Neural cell (in vitro differentiated cells): ENCODE results near the gene HOATZ. TPM values are rescaled to one million over a fixed set of nuclear protein-coding genes. Genes with fewer than 3 reads are reported as not detected.

Experiments
- H2AFZ ChIP-seq: fragments of 200-600, 300-800 bp; sonication (generic), shearing (Covaris generic); 2 replicates; pipeline ENCODE4 v1.6.0; 2014; ENCODE audit warnings: low read depth, mild to moderate bottlenecking, antibody characterized with exemption, low read length, moderate library complexity
- H3F3A ChIP-seq: fragments of 200-600 bp; shearing (Covaris generic); 2 replicates; pipeline ENCODE4 v1.6.1; 2016; ENCODE audit warnings: mild to moderate bottlenecking, moderate library complexity, mixed read lengths, antibody characterized with exemption, low read length; ENCODE audit not compliant: insufficient read depth, poor library complexity, severe bottlenecking
- H3K27ac ChIP-seq: fragments of 200-600, 300-800 bp; sonication (generic), shearing (Covaris generic); 2 replicates; pipeline ENCODE4 v1.5.1; 2014; ENCODE audit warnings: mild to moderate bottlenecking, low read length, moderate library complexity
- H3K27me3 ChIP-seq: fragments of 300-800, 200-600 bp; sonication (generic), shearing (Covaris generic); 2 replicates; pipeline ENCODE4 v1.6.0; 2014; ENCODE audit warnings: mild to moderate bottlenecking, low read depth, low read length, moderate library complexity; ENCODE audit not compliant: insufficient read depth
- H3K36me3 ChIP-seq: fragments of 300-800, 200-600 bp; sonication (generic), shearing (Covaris generic); 2 replicates; pipeline ENCODE4 v1.5.1; 2014; ENCODE audit warnings: mild to moderate bottlenecking, antibody characterized with exemption, low read length, moderate library complexity; ENCODE audit not compliant: insufficient read depth
- H3K4me2 ChIP-seq: fragments of 300-800, 200-600 bp; sonication (generic), shearing (Covaris generic); 2 replicates; pipeline ENCODE4 v1.6.0; 2014; ENCODE audit warnings: mild to moderate bottlenecking, low read length
- H3K4me3 ChIP-seq: fragments of 300-800, 200-600 bp; sonication (generic), shearing (Covaris generic); 2 replicates; pipeline ENCODE4 v1.5.1; 2014; ENCODE audit warnings: mild to moderate bottlenecking, low read length, moderate library complexity
- H3K79me2 ChIP-seq: fragments of 200-600 bp; shearing (Covaris generic); replicated peaks from 2 replicates; pipeline ENCODE4 v1.6.0; 2014; ENCODE audit warnings: mild to moderate bottlenecking, low read length, moderate library complexity; ENCODE audit not compliant: insufficient read depth
- H3K9ac ChIP-seq: fragments of 300-800, 200-600 bp; sonication (generic), shearing (Covaris generic); 2 replicates; pipeline ENCODE4 v1.6.1; 2016; ENCODE audit warnings: mild to moderate bottlenecking, low read length, mixed read lengths
- H3K9me2 ChIP-seq: fragments of 200-600 bp; shearing (Covaris generic); 2 replicates; pipeline ENCODE4 v1.6.1; 2016; ENCODE audit warnings: mild to moderate bottlenecking, low read length, mixed read lengths; ENCODE audit not compliant: insufficient read depth
- H3K9me3 ChIP-seq: fragments of 200-600, 300-800 bp; sonication (generic), shearing (Covaris generic); 2 replicates; pipeline ENCODE4 v1.6.1; 2016; ENCODE audit warnings: mild to moderate bottlenecking, mixed run types, low read length, moderate library complexity, mixed read lengths
- H4K20me1 ChIP-seq: fragments of 200-600 bp; shearing (Covaris generic); 2 replicates; pipeline ENCODE4 v1.6.1; 2016; ENCODE audit warnings: mild to moderate bottlenecking, mixed run types; ENCODE audit not compliant: insufficient read depth
- EP300 ChIP-seq: fragments of 450-650 bp; conservative IDR thresholded peaks from 2 replicates; pipeline ENCODE4 v1.6.1; 2014; ENCODE audit warnings: antibody characterized with exemption, mild to moderate bottlenecking, moderate library complexity; ENCODE audit not compliant: poor library complexity, severe bottlenecking
- EZH2 ChIP-seq: fragments of 200-600, 300-800 bp; shearing (Covaris generic), sonication (generic); IDR thresholded peaks from 2 replicates; pipeline ENCODE4 v1.6.1; 2014; ENCODE audit warnings: antibody characterized with exemption, low read length, borderline replicate concordance, mild to moderate bottlenecking; ENCODE audit not compliant: insufficient read depth, poor library complexity, severe bottlenecking
- MXI1 ChIP-seq: fragments of 450-650 bp; conservative IDR thresholded peaks from 2 replicates; pipeline ENCODE4 v1.6.1; 2014; ENCODE audit warnings: antibody characterized with exemption, mild to moderate bottlenecking; ENCODE audit not compliant: poor library complexity, severe bottlenecking
- POLR2AphosphoS5 ChIP-seq: IDR thresholded peaks from 2 replicates; pipeline ENCODE4 v1.6.1; 2012
- RAD21 ChIP-seq: fragments of 450-650 bp; conservative IDR thresholded peaks from 2 replicates; pipeline ENCODE4 v1.6.1; 2014; ENCODE audit warnings: antibody characterized with exemption, mild to moderate bottlenecking, moderate library complexity
- SMC3 ChIP-seq: fragments of 450-650 bp; conservative IDR thresholded peaks from 2 replicates; pipeline ENCODE4 v1.6.1; 2014; ENCODE audit warnings: antibody characterized with exemption, mild to moderate bottlenecking, moderate library complexity; ENCODE audit not compliant: poor library complexity
- TAF1 ChIP-seq: IDR thresholded peaks from 2 replicates; pipeline ENCODE4 v1.6.1; 2012; ENCODE audit warnings: low read depth
- polyA plus RNA-seq: library from polyadenylated mRNA; depleted of rRNA; stranded (reverse); fragments of >200 nt; gene quantifications from 2 replicates; pipeline ENCODE4 v1.2.3, GENCODE V29; 2014
- TF ChIP-seq, protein P1 (sequence below): IDR thresholded peaks from 2 replicates; pipeline ENCODE4 v1.6.1; 2012; ENCODE audit warnings: borderline replicate concordance
- TF ChIP-seq, protein P2 (sequence below): fragments of 450-650 bp; IDR thresholded peaks from 2 replicates; pipeline ENCODE4 v1.5.1; 2014; ENCODE audit warnings: antibody characterized with exemption, mild to moderate bottlenecking, moderate library complexity; ENCODE audit not compliant: poor library complexity, severe bottlenecking

Gene HOATZ
- polyA plus RNA-seq, 1 donor from 2014 or later, result not detected

DNA sequence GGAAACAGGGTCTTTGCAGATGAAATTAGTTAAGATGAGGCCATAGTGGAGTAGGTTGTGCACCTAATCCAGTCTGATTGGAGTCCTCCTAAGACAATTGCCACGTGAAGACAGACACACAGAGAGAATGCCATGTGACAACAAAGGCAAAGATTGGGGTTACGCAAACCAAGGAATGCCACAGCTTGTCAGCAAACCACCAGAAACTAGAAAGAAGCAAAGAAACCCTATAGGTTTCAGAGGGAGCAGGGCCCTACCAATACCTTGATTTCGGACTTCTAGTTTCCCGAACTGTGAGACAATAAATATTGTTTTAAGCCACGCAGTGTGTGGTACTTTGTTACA is 17.8 kb downstream of the HOATZ start:
- no peak overlapping the region for H3K4me2 ChIP-seq
- H3K9ac ChIP-seq, result no peak overlapping the region
- H3K9me3 ChIP-seq, result no peaks in the 10 kb centered on the region
- H2AFZ ChIP-seq, result no peak overlapping the region
- H3K27me3 ChIP-seq, result no peaks in the 10 kb centered on the region
- H3K36me3 ChIP-seq, result no peaks in the 10 kb centered on the region
- H3K9me2 ChIP-seq, result no peaks in the 10 kb centered on the region
- H3F3A ChIP-seq, result no peaks in the 10 kb centered on the region
- H3K79me2 ChIP-seq, result no peaks in the 10 kb centered on the region
- TF ChIP-seq EZH2 (no peak), SMC3 (no peak), RAD21 (no peak), EP300 (no peak), POLR2AphosphoS5 (no peak), MXI1 (no peak), TAF1 (no peak)
- TF ChIP-seq, protein P1, sequence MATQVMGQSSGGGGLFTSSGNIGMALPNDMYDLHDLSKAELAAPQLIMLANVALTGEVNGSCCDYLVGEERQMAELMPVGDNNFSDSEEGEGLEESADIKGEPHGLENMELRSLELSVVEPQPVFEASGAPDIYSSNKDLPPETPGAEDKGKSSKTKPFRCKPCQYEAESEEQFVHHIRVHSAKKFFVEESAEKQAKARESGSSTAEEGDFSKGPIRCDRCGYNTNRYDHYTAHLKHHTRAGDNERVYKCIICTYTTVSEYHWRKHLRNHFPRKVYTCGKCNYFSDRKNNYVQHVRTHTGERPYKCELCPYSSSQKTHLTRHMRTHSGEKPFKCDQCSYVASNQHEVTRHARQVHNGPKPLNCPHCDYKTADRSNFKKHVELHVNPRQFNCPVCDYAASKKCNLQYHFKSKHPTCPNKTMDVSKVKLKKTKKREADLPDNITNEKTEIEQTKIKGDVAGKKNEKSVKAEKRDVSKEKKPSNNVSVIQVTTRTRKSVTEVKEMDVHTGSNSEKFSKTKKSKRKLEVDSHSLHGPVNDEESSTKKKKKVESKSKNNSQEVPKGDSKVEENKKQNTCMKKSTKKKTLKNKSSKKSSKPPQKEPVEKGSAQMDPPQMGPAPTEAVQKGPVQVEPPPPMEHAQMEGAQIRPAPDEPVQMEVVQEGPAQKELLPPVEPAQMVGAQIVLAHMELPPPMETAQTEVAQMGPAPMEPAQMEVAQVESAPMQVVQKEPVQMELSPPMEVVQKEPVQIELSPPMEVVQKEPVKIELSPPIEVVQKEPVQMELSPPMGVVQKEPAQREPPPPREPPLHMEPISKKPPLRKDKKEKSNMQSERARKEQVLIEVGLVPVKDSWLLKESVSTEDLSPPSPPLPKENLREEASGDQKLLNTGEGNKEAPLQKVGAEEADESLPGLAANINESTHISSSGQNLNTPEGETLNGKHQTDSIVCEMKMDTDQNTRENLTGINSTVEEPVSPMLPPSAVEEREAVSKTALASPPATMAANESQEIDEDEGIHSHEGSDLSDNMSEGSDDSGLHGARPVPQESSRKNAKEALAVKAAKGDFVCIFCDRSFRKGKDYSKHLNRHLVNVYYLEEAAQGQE, result no peak
- TF ChIP-seq, protein P2, sequence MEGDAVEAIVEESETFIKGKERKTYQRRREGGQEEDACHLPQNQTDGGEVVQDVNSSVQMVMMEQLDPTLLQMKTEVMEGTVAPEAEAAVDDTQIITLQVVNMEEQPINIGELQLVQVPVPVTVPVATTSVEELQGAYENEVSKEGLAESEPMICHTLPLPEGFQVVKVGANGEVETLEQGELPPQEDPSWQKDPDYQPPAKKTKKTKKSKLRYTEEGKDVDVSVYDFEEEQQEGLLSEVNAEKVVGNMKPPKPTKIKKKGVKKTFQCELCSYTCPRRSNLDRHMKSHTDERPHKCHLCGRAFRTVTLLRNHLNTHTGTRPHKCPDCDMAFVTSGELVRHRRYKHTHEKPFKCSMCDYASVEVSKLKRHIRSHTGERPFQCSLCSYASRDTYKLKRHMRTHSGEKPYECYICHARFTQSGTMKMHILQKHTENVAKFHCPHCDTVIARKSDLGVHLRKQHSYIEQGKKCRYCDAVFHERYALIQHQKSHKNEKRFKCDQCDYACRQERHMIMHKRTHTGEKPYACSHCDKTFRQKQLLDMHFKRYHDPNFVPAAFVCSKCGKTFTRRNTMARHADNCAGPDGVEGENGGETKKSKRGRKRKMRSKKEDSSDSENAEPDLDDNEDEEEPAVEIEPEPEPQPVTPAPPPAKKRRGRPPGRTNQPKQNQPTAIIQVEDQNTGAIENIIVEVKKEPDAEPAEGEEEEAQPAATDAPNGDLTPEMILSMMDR, result no peak
- H3K4me3 ChIP-seq, result no peak overlapping the region
- H4K20me1 ChIP-seq, result no peaks in the 10 kb centered on the region
- no peak overlapping the region for H3K27ac ChIP-seq

DNA sequence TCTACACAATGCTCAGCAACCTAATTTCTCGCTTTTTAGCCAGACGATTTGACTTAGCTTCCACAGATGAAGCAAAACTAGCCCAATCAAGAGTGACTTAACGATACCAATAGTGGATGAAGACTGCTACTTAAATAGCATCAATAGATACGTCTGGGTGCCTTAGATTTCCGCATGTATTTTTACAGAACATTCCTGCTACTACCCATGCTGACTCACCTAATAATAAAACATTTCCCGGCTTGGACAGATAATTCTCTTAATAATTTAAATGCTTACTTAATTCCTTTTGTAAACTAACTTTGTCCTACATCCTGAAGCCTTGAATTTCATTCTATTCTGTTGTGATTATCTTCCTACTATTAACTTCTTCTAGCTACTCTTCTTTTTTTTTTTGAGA is 20.7 kb downstream of the HOATZ start:
- Histone ChIP-seq H3K4me2 (no peak overlapping the region), H3K9me3 (no peaks in the 10 kb centered on the region), H3K36me3 (no peaks in the 10 kb centered on the region), H3K79me2 (no peaks in the 10 kb centered on the region), H4K20me1 (no peaks in the 10 kb centered on the region), H3K9me2 (no peaks in the 10 kb centered on the region), H3K27ac (no peak overlapping the region), H3K9ac (no peak overlapping the region), H3K4me3 (no peak overlapping the region), H2AFZ (no peak overlapping the region), H3K27me3 (peaks cover 23% of the 10 kb centered on the region), H3F3A (no peaks in the 10 kb centered on the region)
- TF ChIP-seq, protein P1, result no peak
- TF ChIP-seq, protein P2, result no peak
- TF ChIP-seq EZH2 (no peak), MXI1 (no peak), POLR2AphosphoS5 (no peak), TAF1 (no peak), EP300 (no peak), SMC3 (no peak), RAD21 (no peak)
